Activated CD4-positive, alpha-beta T cell treated with anti-CD3 and anti-CD28 coated beads for 4 hours (primary cell): Measurements from ENCODE around the gene DHRSX.
"Not testable (repeated sequence)": the region's sequence is repeated elsewhere in the genome, so short reads cannot be mapped to it uniquely, and the experiment has no call there.

Experiments used
- DNase-seq, 2 donors: peaks; one replicate each; pipeline ENCODE4 v3.0.0-alpha.2; 2020

The DHRSX gene

GRCh38 chrX:2500803-2501558 is at the start of gene DHRSX, which contains the start of gene ZBED1:
DHRSX (minus strand) TSS chrX:2500976; CDS start chrX:2500925, 51 bp downstream.
ZBED1 (minus strand) TSS chrX:2500976; CDS start chrX:2490719, 10,257 bp downstream.
- peak in 1 of 2 donors; percentile 32 for DNase-seq

GRCh38 chrX:2549876-2550275 is 49.1 kb upstream of the DHRSX start:
- DNase-seq, result no peak

GRCh38 chrX:2548711-2549423 is 48.1 kb upstream of the DHRSX start:
- no peak for DNase-seq

- no peak for DNase-seq
These were observed 47.0 kb upstream of the DHRSX start for GRCh38 chrX:2547736-2548135.

- DNase-seq, result no peak
These were observed 45.7 kb upstream of the DHRSX start for GRCh38 chrX:2546496-2546895.

GRCh38 chrX:2545144-2545543 is 44.4 kb upstream of the DHRSX start:
- no peak for DNase-seq

GRCh38 chrX:2542826-2543521 is 42.2 kb upstream of the DHRSX start:
- no peak for DNase-seq

- DNase-seq, result no peak
These were observed 40.8 kb upstream of the DHRSX start for GRCh38 chrX:2541603-2542002.

GRCh38 chrX:2540426-2540947 is 39.7 kb upstream of the DHRSX start:
- DNase-seq, result no peak

GRCh38 chrX:2539586-2539985 is 38.8 kb upstream of the DHRSX start:
- no peak for DNase-seq

- no peak for DNase-seq
These were observed 37.4 kb upstream of the DHRSX start for GRCh38 chrX:2538031-2538757.

- DNase-seq, result no peak
These were observed 36.2 kb upstream of the DHRSX start for GRCh38 chrX:2536974-2537373.

- DNase-seq, result no peak
These were observed 35.4 kb upstream of the DHRSX start for GRCh38 chrX:2536141-2536540.

GRCh38 chrX:2534261-2535021 is 33.7 kb upstream of the DHRSX start:
- DNase-seq, result not testable (repeated sequence)

- no peak for DNase-seq
These were observed 32.6 kb upstream of the DHRSX start for GRCh38 chrX:2533424-2533823.

GRCh38 chrX:2526390-2526789 is 25.6 kb upstream of the DHRSX start:
- no peak for DNase-seq

GRCh38 chrX:2523911-2524310 is 23.1 kb upstream of the DHRSX start:
- DNase-seq, result no peak

- DNase-seq, result no peak
These were observed 21.2 kb upstream of the DHRSX start for GRCh38 chrX:2521927-2522386.

GRCh38 chrX:2521092-2521926 is 20.5 kb upstream of the DHRSX start:
- no peak for DNase-seq

GRCh38 chrX:2520539-2520938 is 19.8 kb upstream of the DHRSX start:
- DNase-seq, result no peak

GRCh38 chrX:2519638-2520037 is 18.9 kb upstream of the DHRSX start:
- DNase-seq, result not testable (repeated sequence)
